Measurements from ENCODE around the gene HDDC3. TPM values are rescaled to one million over a fixed set of nuclear protein-coding genes. Genes with fewer than 3 reads are reported as not detected.
A peak's percentile ranks its signal among the peaks of the same experiment; 100 is the strongest.

HDDC3 gene
- total RNA-seq, 2 experiments from 2014 or later = 49.8 to 51.3 TPM

DNA sequence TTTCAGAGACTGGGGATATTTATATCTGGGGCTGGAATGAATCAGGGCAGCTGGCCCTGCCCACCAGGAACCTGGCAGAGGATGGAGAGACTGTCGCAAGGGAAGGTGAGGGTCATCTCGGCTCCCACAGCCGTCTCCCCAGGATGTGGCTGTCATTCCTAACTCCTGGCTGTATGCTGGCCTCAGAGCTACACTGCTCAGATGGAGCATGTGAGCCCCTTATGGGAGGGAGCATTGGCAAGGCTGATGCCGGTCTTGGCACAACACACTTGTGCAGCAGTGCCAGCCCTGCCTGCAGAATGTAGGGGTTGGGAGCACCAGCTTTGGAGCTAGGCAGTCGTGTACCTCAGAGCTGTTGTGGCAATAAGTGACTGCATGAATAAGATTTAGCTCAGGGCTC is 27.5 kb upstream of the HDDC3 start:
- Mint-ChIP-seq H3K4me3 (no peak overlapping the region), H3K4me1 (ENCODE audit: low read depth) (peaks cover 10% of the 10 kb centered on the region), H3K27ac (no peak overlapping the region), H3K9me3 (no peaks in the 10 kb centered on the region), H3K27me3 (ENCODE audit: low read depth) (no peaks in the 10 kb centered on the region), H3K36me3 (ENCODE audit: low read depth) (peaks cover 43% of the 10 kb centered on the region)
- CTCF ChIA-PET = interaction anchor here (0.6 to 7.5 kb wide), 3 partner anchors 27 to 358 kb away, joined by 3 to 104 read pairs (median 3); partner anchors contain the start of genes HDDC3 and UNC45A
- DNase-seq = no peak
- intact Hi-C loops (cut with micrococcal nuclease) = no loop called here

DNA sequence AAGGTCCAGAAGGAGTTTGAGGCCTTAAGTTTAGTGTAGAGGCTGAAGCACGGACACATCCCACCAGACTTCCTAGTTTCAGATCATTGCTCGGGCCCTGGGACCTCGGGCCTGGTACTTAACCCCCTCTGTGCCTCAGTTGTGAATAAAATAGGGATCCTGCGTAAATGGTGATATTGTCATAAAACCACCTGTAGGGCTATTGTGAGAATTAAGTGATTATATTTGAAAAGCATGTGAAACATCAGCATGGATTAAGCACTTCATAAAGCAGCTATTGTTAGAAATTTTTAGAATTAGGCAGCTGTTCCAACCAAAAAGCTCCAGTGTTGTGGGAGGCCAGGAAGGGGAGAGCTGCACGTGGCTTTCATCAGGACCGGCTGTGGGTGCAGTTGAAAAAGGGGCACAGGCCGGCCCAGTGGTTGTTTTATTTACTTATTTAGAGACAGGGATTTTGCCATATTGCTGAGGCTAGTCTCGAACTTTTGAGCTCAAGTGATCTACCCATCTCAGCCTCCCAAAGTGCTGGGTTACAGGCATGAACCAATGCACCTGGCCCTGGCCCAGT is 26.8 kb upstream of the HDDC3 start:
- H3K36me3 Mint-ChIP-seq (ENCODE audit: low read depth) = peaks cover 39% of the 10 kb centered on the region
- CTCF ChIA-PET = interaction anchor here (0.6 to 7.5 kb wide), 3 partner anchors 26 to 358 kb away, joined by 3 to 104 read pairs (median 3); partner anchors contain the start of genes HDDC3 and UNC45A

DNA sequence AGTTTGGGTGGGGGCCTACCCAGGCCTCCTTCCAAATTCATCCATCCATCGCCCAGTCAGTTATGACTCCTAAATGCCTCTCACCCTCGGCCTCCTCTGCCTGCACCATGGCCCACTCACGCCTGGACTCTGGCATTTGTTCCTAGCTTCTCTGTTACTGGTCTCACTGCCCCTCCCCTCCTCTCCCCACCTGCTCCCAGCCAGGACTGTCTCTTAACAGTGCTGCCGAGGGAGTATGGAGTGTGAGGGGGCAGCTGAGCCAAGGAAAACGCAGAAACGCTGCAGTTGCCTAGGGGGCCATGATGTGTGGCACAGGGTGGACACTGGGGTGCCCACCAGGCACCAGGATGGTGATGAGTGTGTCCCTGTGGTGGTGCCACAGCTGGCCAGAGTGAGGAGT is 25.4 kb upstream of the HDDC3 start:
- no peak for DNase-seq
- no peak overlapping the region for H3K27ac Mint-ChIP-seq
- no peaks in the 10 kb centered on the region for H3K27me3 Mint-ChIP-seq (ENCODE audit: low read depth)
- peaks cover 12% of the 10 kb centered on the region for H3K4me1 Mint-ChIP-seq (ENCODE audit: low read depth)
- no peaks in the 10 kb centered on the region for H3K9me3 Mint-ChIP-seq
- intact Hi-C loops (cut with micrococcal nuclease) = no loop called here
- CTCF ChIA-PET = interaction anchor here (0.6 to 7.5 kb wide), 12 partner anchors 10 to 315 kb away, joined by 3 to 104 read pairs (median 10); partner anchors contain the start of genes BLM, HDDC3, PRC1 and UNC45A
- peak overlapping the region; percentile 50 for H3K4me3 Mint-ChIP-seq
- H3K36me3 Mint-ChIP-seq (ENCODE audit: low read depth) = peaks cover 33% of the 10 kb centered on the region

More for the DNA sequence above, 26.8 kb upstream of the HDDC3 start:
- Mint-ChIP-seq H3K9me3 (no peaks in the 10 kb centered on the region), H3K4me3 (no peak overlapping the region), H3K27ac (no peak overlapping the region), H3K27me3 (ENCODE audit: low read depth) (no peaks in the 10 kb centered on the region), H3K4me1 (ENCODE audit: low read depth) (peaks cover 12% of the 10 kb centered on the region)
- intact Hi-C loops (cut with micrococcal nuclease) = no loop called here
- DNase-seq = no peak

DNA sequence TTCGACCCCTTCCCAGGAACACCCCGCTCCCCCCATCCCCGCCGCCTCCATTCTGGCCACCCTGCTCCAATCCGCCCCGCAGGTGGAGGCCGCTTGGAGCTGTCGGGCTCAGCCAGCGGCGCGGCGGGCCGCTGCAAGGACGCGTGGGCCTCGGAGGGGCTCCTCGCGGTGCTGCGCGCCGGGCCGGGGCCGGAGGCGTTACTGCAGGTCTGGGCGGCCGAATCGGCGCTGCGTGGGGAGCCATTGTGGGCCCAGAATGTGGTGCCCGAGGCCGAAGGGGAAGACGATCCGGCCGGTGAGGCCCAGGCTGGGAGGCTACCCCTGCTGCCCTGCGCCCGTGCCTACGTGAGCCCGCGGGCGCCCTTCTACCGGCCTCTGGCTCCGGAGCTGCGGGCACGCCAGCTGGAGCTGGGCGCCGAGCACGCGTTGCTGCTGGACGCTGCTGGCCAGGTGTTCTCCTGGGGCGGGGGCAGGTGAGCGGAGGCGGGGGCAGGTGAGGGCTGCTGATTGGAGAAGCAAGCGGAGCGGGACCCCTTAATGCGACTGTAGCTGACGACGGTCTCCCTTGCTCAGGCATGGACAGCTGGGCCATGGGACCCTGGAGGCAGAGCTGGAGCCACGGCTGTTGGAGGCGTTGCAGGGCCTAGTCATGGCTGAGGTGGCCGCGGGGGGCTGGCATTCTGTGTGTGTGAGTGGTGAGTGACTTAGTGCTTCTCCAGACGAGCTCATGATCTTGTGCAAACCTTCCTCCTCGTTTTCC is 24.9 kb upstream of the HDDC3 start:
- Mint-ChIP-seq H3K4me1 (ENCODE audit: low read depth) (peaks cover 12% of the 10 kb centered on the region), H3K9me3 (no peaks in the 10 kb centered on the region), H3K4me3 (peak overlapping the region; percentile 86), H3K27ac (no peak overlapping the region), H3K36me3 (ENCODE audit: low read depth) (peaks cover 35% of the 10 kb centered on the region), H3K27me3 (ENCODE audit: low read depth) (no peaks in the 10 kb centered on the region)
- DNase-seq = no peak
- CTCF ChIA-PET = interaction anchor here (0.6 to 7.5 kb wide), 22 partner anchors 10 to 1129 kb away, joined by 3 to 104 read pairs (median 4); partner anchors contain the start of genes HDDC3, PRC1 and UNC45A
- intact Hi-C loops (cut with micrococcal nuclease) = no loop called here

DNA sequence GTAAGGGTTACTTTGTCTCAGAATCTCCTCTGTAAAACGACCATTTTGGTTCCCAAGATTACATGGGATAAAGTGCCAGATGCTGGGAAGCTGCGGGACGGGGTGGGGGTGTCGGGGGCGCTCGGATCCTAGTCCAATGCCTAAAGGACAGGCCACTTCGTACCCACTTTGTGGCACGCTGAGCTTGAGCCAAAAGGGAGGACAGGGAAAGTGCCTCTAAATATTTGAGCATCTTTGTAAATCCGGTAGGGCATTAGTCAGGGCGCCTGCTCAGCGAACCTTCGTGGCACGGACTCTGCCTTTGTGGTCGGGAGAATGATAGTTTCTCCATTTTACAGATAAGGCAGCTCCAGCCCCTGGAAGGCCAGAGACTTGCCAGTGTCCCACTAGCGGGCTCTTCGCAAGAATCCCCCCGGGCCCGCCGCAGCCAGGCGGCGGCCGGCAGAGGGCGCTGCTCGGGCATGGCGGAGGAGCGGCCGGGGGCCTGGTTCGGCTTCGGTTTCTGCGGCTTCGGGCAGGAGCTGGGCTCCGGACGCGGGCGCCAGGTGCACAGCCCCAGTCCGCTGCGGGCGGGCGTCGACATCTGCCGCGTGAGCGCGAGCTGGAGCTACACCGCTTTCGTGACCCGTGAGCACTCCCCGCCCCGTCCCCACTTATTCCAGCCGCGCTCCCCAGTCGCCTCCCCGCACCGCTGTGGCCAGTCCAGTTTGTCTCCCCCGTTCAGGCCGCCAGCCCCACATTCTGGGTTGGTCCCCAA is 24.1 kb upstream of the HDDC3 start:
- no peaks in the 10 kb centered on the region for H3K27me3 Mint-ChIP-seq (ENCODE audit: low read depth)
- CTCF ChIA-PET = interaction anchor here (0.6 to 7.5 kb wide), 23 partner anchors 9 to 1130 kb away, joined by 3 to 104 read pairs (median 5); partner anchors contain the start of genes HDDC3 and UNC45A
- peak overlapping the region; percentile 86 for H3K4me3 Mint-ChIP-seq
- intact Hi-C loops (cut with micrococcal nuclease) = loop anchor here (1.0 kb wide), 2 partner anchors 77 to 94 kb away; no protein-coding TSS in a partner anchor
- peaks cover 33% of the 10 kb centered on the region for H3K36me3 Mint-ChIP-seq (ENCODE audit: low read depth)
- H3K4me1 Mint-ChIP-seq (ENCODE audit: low read depth) = peaks cover 12% of the 10 kb centered on the region
- H3K27ac Mint-ChIP-seq = no peak overlapping the region
- DNase-seq = peak; percentile 59
- no peaks in the 10 kb centered on the region for H3K9me3 Mint-ChIP-seq

DNA sequence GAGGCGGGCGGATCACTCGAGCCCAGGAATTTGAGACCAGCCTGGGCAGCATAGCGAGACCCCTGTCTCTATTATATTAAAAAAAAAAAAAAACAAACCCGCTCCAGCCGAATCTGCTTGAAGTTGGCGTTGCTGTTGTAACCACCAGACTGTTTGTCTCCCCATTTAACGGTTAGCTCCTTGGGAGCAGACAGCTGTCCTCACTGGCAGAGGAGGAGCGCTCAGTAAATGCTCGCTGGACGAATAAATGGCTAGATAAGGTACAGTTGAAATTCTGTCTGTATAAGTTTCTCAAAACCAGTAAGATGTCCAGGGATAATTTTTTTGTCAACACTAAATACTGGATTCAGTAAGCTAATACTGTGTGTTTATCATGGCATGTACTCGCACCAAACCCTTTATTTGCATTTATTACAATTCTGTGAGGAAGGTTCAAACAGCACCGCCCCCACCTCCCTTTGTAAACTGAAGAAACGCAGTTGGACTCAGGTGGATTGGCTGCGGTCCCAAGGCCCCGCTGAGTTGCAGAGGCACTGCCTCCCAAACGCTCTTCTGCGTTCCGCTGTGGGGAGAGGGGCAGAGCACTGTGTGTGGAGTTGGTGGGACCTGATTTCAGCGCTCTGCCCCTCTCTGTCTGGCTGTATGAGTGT is 23.4 kb upstream of the HDDC3 start:
- no peaks in the 10 kb centered on the region for H3K9me3 Mint-ChIP-seq

DNA sequence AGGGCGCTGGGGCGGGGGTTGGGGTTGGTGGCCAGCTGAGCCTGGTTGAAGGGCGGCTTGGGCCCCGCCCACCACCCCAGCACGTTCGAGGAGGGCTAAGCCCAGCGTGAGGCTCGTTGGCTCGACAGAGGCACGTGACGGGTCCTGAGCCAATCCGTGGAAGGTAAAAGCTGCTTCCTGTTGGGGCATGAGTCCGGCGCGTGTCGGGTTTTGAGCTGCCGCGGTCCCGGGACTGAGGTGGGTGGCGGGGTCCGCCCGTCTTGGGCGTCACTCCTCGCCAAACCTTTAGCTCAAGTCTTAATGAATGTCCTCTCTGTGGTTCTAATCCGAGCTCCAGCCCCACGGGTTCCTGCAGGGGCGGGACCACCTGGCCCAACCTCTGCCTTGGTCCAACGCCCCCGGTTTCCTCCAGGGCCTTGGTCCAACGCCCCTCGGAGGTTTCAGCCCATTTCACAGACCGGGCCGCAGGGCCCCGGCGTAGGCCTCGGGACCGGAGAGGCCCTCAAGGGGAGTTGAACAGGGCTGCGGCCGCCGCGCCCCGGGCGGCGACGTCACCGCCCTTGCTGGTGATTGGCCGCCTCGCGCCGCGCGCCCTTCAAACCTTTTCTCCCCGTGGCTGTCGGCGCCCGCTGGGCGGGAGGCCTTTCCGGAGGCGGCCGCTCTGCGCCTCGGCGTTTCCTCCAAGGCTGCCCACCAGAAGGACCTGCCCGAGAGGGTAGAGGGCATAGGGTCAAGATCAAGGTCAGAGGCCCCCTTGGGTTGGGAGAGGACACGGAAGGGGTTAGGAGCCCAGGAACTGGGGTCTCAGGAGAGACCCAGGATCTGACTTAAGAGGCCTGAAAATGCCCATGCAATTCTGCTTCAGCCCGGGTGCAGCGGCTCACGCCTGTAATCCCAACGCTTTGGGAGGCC is 22.6 kb upstream of the HDDC3 start, which contains the start of gene RCCD1:
Gene RCCD1, plus strand, starts transcription at position 173 of the 912 bp plus-strand sequence. CDS start 1,851 bp downstream, outside the sequence.
- CTCF ChIA-PET = interaction anchor here (0.6 to 7.5 kb wide), 10 partner anchors 11 to 317 kb away, joined by 3 to 104 read pairs (median 12); partner anchors contain the start of genes HDDC3 and UNC45A
- no peaks in the 10 kb centered on the region for H3K9me3 Mint-ChIP-seq
- peak within 1 kb of the TSS; percentile 93 for H3K27ac Mint-ChIP-seq
- intact Hi-C loops (cut with micrococcal nuclease) = loop anchor here (1.0 kb wide), 4 partner anchors 20 to 316 kb away; partner anchors contain the start of genes PRC1, UNC45A and VPS33B
- DNase-seq = peak; percentile 95
- peak within 1 kb of the TSS; percentile 86 for H3K4me3 Mint-ChIP-seq
- H3K4me1 Mint-ChIP-seq (ENCODE audit: low read depth) = peaks cover 12% of the 10 kb centered on the region
- no peaks in the 10 kb centered on the region for H3K27me3 Mint-ChIP-seq (ENCODE audit: low read depth)
- H3K36me3 Mint-ChIP-seq (ENCODE audit: low read depth) = peaks cover 21% of the 10 kb centered on the region

More for the DNA sequence above, 23.4 kb upstream of the HDDC3 start:
- peaks cover 12% of the 10 kb centered on the region for H3K4me1 Mint-ChIP-seq (ENCODE audit: low read depth)
- H3K36me3 Mint-ChIP-seq (ENCODE audit: low read depth) = peaks cover 26% of the 10 kb centered on the region
- H3K27ac Mint-ChIP-seq = peak overlapping the region; percentile 93
- no peaks in the 10 kb centered on the region for H3K27me3 Mint-ChIP-seq (ENCODE audit: low read depth)
- CTCF ChIA-PET = interaction anchor here (0.6 to 7.5 kb wide), 21 partner anchors 8 to 317 kb away, joined by 3 to 104 read pairs (median 5); partner anchors contain the start of genes HDDC3 and UNC45A
- intact Hi-C loops (cut with micrococcal nuclease) = loop anchor here (1.0 kb wide), 6 partner anchors 20 to 316 kb away; partner anchors contain the start of genes PRC1, UNC45A and VPS33B
- H3K4me3 Mint-ChIP-seq = peak overlapping the region; percentile 86
- DNase-seq = no peak

DNA sequence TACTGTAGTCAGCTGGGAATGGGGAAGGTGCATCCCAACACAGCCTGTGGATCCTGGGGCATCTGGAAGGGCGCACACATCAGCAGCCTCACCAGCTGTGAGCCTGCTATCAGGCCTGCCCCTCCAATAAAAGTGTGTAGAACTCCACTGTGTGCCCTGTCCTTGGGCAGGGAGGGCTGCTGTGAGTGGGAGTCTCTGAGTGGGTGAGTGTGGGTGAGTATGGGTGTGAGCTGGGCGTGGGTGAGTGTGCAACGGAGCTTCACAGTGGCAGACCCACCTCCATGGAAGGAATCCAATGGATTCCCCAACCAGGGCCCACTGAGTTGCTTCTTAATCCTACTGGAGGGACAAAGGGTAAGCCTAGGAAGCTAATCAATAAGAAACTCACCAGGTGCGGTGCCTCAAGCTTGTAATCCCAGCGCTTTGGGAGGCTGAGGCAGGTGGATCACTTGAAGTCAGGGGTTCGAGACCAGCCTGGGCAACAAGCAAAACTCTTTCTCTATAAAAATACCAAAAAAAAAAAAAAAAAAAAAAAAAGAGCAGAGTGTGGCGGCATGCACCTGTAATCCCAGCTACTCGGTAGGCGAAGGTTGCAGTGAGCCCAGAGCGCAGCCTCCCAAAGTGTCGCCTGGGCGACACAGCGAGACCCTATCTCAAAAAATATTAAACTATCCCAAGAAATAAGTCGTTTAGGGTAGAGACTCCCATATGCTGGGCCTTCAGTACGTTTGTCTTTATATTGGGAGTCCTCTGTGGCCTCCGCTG is 21.8 kb upstream of the HDDC3 start:
- Mint-ChIP-seq H3K9me3 (no peaks in the 10 kb centered on the region), H3K4me3 (peak overlapping the region; percentile 86), H3K27me3 (ENCODE audit: low read depth) (no peaks in the 10 kb centered on the region), H3K36me3 (ENCODE audit: low read depth) (peaks cover 18% of the 10 kb centered on the region), H3K27ac (peak overlapping the region; percentile 93), H3K4me1 (ENCODE audit: low read depth) (peaks cover 12% of the 10 kb centered on the region)
- intact Hi-C loops (cut with micrococcal nuclease) = no loop called here
- DNase-seq = no peak
- CTCF ChIA-PET = interaction anchor here (0.6 to 7.5 kb wide), 6 partner anchors 11 to 318 kb away, joined by 3 to 104 read pairs (median 4); partner anchors contain the start of genes HDDC3 and UNC45A

DNA sequence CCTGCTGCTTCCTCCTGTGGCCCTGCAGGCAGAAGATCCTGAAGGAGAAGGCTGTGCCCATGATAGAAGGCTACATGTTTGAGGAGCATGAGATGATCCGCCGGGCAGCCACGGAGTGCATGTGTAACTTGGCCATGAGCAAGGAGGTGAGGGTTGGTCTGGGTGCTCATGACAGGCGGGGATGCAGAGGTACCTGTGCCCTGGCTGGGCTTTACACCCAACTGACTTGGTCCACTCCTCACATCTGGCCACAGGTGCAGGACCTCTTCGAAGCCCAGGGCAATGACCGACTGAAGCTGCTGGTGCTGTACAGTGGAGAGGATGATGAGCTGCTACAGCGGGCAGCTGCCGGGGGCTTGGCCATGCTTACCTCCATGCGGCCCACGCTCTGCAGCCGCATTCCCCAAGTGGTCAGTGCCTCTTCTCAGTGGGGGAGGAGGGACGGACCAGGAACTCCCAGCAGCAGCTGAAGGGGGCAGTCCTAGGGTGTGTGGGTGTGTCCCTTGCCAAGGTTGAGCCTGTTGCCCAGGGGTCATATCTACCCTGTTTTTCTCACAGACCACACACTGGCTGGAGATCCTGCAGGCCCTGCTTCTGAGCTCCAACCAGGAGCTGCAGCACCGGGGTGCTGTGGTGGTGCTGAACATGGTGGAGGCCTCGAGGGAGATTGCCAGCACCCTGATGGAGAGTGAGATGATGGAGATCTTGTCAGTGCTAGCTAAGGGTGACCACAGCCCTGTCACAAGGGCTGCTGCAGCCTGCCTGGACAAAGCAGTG is 20.7 kb upstream of the HDDC3 start:
- Mint-ChIP-seq H3K9me3 (no peaks in the 10 kb centered on the region), H3K4me3 (no peak overlapping the region), H3K4me1 (ENCODE audit: low read depth) (peaks cover 12% of the 10 kb centered on the region), H3K36me3 (ENCODE audit: low read depth) (peaks cover 25% of the 10 kb centered on the region), H3K27me3 (ENCODE audit: low read depth) (no peaks in the 10 kb centered on the region), H3K27ac (no peak overlapping the region)
- DNase-seq = no peak
- CTCF ChIA-PET = interaction anchor here (0.7 to 7.5 kb wide), 3 partner anchors 10 to 744 kb away, joined by 3 to 104 read pairs (median 3); partner anchors contain the start of genes HDDC3 and UNC45A
- intact Hi-C loops (cut with micrococcal nuclease) = no loop called here
